A549 (cell line): Measurements from ENCODE around the gene SUMF1. TPM values are rescaled to one million over a fixed set of nuclear protein-coding genes. Genes with fewer than 3 reads are reported as not detected.

Source experiments
- ATAC-seq, 2 experiments: fragments of 200-7000 bp in 1 of 2; fragments of >200 bp in 1 of 2; cut with Nextera tagmentation in 1 of 2; cut with Tn5 transposase in 1 of 2; 3 replicates each; pipeline versions ENCODE4 v1.8.0 to v1.9.1; 2018 to 2020; ENCODE audit warnings: mild to moderate bottlenecking in 1 of 2, moderate library complexity in 1 of 2
- CTCF ChIA-PET: fragments of 300-600 bp; sonication (Branson Sonifier 250); formaldehyde crosslinking; extraction: SDS; loops from one replicate; lab custom pipeline; 2021; ENCODE audit warnings: antibody characterized with exemption, inconsistent platforms; lab: Yijun Ruan, JAX
- POLR2A ChIA-PET: fragments of 350-600 bp; formaldehyde crosslinking; extraction: SDS; loops from one replicate; lab custom pipeline; 2021; ENCODE audit warnings: antibody characterized with exemption, inconsistent platforms; lab: Yijun Ruan, JAX
- DNase-seq, 2 experiments: peaks; one replicate each; pipeline versions ENCODE4 v3.0.0 to v3.0.0-alpha.2; 2011 to 2016; ENCODE audit warnings: low read depth in 1 of 2, low spot score in 1 of 2
- FAIRE-seq: peaks from 2 replicates; lab custom pipeline; 2011; peaks lifted over from hg19 to GRCh38; lab: Jason Lieb, UNC
- H3K27ac ChIP-seq, 2 experiments: fragments of >200 bp; sonication (Bioruptor Twin); formaldehyde crosslinking; 3 replicates each; pipeline ENCODE4 v1.5.1; 2016 to 2017
- H3K4me1 ChIP-seq: fragments of >200 bp; sonication (Bioruptor Twin); formaldehyde crosslinking; 3 replicates; pipeline ENCODE4 v1.6.1; 2016
- H3K4me2 ChIP-seq: fragments of >200 bp; sonication (Bioruptor Twin); formaldehyde crosslinking; 3 replicates; pipeline ENCODE4 v1.6.1; 2016
- H3K4me3 ChIP-seq: fragments of >200 bp; sonication (Bioruptor Twin); formaldehyde crosslinking; 3 replicates; pipeline ENCODE4 v1.5.1; 2016
- H3K9me3 ChIP-seq: fragments of >200 bp; sonication (Bioruptor Twin); formaldehyde crosslinking; 3 replicates; pipeline ENCODE4 v1.6.1; 2016
- BHLHE40 ChIP-seq: IDR thresholded peaks from 2 replicates; pipeline ENCODE4 v1.6.1; 2012; ENCODE audit warnings: low read depth, low read length, inconsistent platforms
- E2F6 ChIP-seq: IDR thresholded peaks from 2 replicates; pipeline ENCODE4 v1.6.1; 2012; ENCODE audit warnings: low read depth, borderline replicate concordance
- EHF ChIP-seq: fragments of 250-450 bp; sonication (Bioruptor Pico); IDR thresholded peaks from 2 replicates; pipeline ENCODE4 v1.5.0; 2020; ENCODE audit warnings: mild to moderate bottlenecking
- EHMT2 ChIP-seq: fragments of 200-600 bp; sonication (generic); IDR thresholded peaks from 2 replicates; pipeline ENCODE4 v1.6.1; 2016; ENCODE audit warnings: antibody characterized with exemption, low read depth, mild to moderate bottlenecking, moderate library complexity
- FOSL2 ChIP-seq, 2 experiments: fragments of 450-650 bp in 1 of 2; fragments of >200 bp in 1 of 2; sonication (Bioruptor Twin) in 1 of 2; formaldehyde crosslinking; IDR thresholded peaks; 2 replicates each; pipeline versions ENCODE4 v1.5.0 to v1.6.1; 2016 to 2020; ENCODE audit warnings: mild to moderate bottlenecking in 1 of 2, moderate library complexity in 1 of 2
- HMGXB4 ChIP-seq: fragments of 250-450 bp; sonication (Bioruptor Pico); IDR thresholded peaks from 2 replicates; pipeline ENCODE4 v1.5.0; 2021; ENCODE audit warnings: mild to moderate bottlenecking, moderate library complexity, borderline replicate concordance
- JUNB ChIP-seq: fragments of >200 bp; sonication (Bioruptor Twin); formaldehyde crosslinking; IDR thresholded peaks from 2 replicates; pipeline ENCODE4 v1.6.1; 2016
- KDM5A ChIP-seq: fragments of 200-600 bp; sonication (generic); IDR thresholded peaks from 2 replicates; pipeline ENCODE4 v1.6.1; 2016; ENCODE audit warnings: antibody characterized with exemption, mild to moderate bottlenecking
- MAFK ChIP-seq: fragments of 450-650 bp; IDR thresholded peaks from 2 replicates; pipeline ENCODE4 v1.6.1; 2014; ENCODE audit not compliant: partially characterized antibody
- NR3C1 ChIP-seq: fragments of >200 bp; sonication (Bioruptor Twin); formaldehyde crosslinking; IDR thresholded peaks from 3 replicates; pipeline ENCODE4 v1.6.1; 2017
- POLR2A ChIP-seq: IDR thresholded peaks from 2 replicates; pipeline ENCODE4 v1.6.1; 2012; ENCODE audit warnings: mild to moderate bottlenecking, low read length
- RAD21 ChIP-seq, 2 experiments: fragments of >200 bp in 1 of 2; sonication (Bioruptor Twin) in 1 of 2; formaldehyde crosslinking in 1 of 2; IDR thresholded peaks in 1 of 2; conservative IDR thresholded peaks in 1 of 2; 2 replicates in 1 of 2; 3 replicates in 1 of 2; pipeline ENCODE4 v1.6.1; 2012 to 2018; ENCODE audit warnings: inconsistent platforms in 1 of 2
- RCOR1 ChIP-seq: fragments of 150-350 bp; IDR thresholded peaks from 2 replicates; pipeline ENCODE4 v1.6.1; 2014; ENCODE audit warnings: antibody characterized with exemption, low read length, low read depth
- SREBF2 ChIP-seq: fragments of 450-650 bp; IDR thresholded peaks from 2 replicates; pipeline ENCODE4 v1.6.1; 2014; ENCODE audit warnings: mild to moderate bottlenecking, moderate library complexity
- TFCP2L1 ChIP-seq: fragments of 250-450 bp; sonication (Bioruptor Pico); IDR thresholded peaks from 2 replicates; pipeline ENCODE4 v1.5.0; 2021; ENCODE audit warnings: mild to moderate bottlenecking
- ZFP36 ChIP-seq: fragments of 450-650 bp; IDR thresholded peaks from 2 replicates; pipeline ENCODE4 v1.6.1; 2014; ENCODE audit warnings: borderline replicate concordance; ENCODE audit not compliant: partially characterized antibody
- ZSCAN20 ChIP-seq: fragments of 250-450 bp; sonication (Bioruptor Pico); IDR thresholded peaks from 2 replicates; pipeline ENCODE4 v1.8.0; 2022; ENCODE audit warnings: mild to moderate bottlenecking, moderate library complexity
- WGBS: methylation state at CpG from one replicate; pipeline ENCODE4 v1.1.6; 2017; ENCODE audit errors: missing lambda C conversion rate; 5-methylcytosine and 5-hydroxymethylcytosine counted together
- polyA plus RNA-seq, 4 experiments: library from polyadenylated mRNA; depleted of rRNA in 3 of 4; stranded (reverse); fragments of >200 nt; fragmentation: RNase III in 1 of 4; extraction: RNeasy Plus Mini Kit Qiagen cat#74134 plus additional on column Dnase treatment in 1 of 4; gene quantifications; 2 replicates in 3 of 4; 3 replicates in 1 of 4; pipeline ENCODE4 v1.2.3, GENCODE V29; 2011 to 2017
- TF ChIP-seq, protein P1 (sequence below): fragments of 200-600 bp; sonication (generic); IDR thresholded peaks from 2 replicates; pipeline ENCODE4 v1.6.1; 2016; ENCODE audit warnings: antibody characterized with exemption, mild to moderate bottlenecking, moderate library complexity
- TF ChIP-seq, protein P2 (sequence below): fragments of 450-650 bp; IDR thresholded peaks from 2 replicates; pipeline ENCODE4 v1.6.1; 2014; ENCODE audit warnings: antibody characterized with exemption

SUMF1 gene
- polyA plus RNA-seq, 2 of the 4 experiments (the other 2 are of a cell fraction) = 20.9 to 25.4 TPM

GRCh38 chr3:4411236-4411635 is 55.8 kb downstream of the SUMF1 start:
- no peak for DNase-seq
- 100% methylated on average over 1 of the region's 1 CpG for WGBS
- no peak for ATAC-seq
- Histone ChIP-seq H3K9me3 (no peaks in the 10 kb centered on the region), H3K27ac (no peak overlapping the region), H3K4me2 (no peak overlapping the region), H3K4me1 (peaks cover 14% of the 10 kb centered on the region), H3K4me3 (no peak overlapping the region)
- CTCF ChIA-PET = no interaction called here
- POLR2A ChIA-PET = no interaction called here
- no peak for FAIRE-seq
- TF ChIP-seq POLR2A = no peak
- TF ChIP-seq, protein P1, sequence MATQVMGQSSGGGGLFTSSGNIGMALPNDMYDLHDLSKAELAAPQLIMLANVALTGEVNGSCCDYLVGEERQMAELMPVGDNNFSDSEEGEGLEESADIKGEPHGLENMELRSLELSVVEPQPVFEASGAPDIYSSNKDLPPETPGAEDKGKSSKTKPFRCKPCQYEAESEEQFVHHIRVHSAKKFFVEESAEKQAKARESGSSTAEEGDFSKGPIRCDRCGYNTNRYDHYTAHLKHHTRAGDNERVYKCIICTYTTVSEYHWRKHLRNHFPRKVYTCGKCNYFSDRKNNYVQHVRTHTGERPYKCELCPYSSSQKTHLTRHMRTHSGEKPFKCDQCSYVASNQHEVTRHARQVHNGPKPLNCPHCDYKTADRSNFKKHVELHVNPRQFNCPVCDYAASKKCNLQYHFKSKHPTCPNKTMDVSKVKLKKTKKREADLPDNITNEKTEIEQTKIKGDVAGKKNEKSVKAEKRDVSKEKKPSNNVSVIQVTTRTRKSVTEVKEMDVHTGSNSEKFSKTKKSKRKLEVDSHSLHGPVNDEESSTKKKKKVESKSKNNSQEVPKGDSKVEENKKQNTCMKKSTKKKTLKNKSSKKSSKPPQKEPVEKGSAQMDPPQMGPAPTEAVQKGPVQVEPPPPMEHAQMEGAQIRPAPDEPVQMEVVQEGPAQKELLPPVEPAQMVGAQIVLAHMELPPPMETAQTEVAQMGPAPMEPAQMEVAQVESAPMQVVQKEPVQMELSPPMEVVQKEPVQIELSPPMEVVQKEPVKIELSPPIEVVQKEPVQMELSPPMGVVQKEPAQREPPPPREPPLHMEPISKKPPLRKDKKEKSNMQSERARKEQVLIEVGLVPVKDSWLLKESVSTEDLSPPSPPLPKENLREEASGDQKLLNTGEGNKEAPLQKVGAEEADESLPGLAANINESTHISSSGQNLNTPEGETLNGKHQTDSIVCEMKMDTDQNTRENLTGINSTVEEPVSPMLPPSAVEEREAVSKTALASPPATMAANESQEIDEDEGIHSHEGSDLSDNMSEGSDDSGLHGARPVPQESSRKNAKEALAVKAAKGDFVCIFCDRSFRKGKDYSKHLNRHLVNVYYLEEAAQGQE = no peak
- TF ChIP-seq MAFK = peak; percentile 67

GRCh38 chr3:4410606-4411005 is 56.5 kb downstream of the SUMF1 start:
- 89% methylated on average over 4 of the region's 4 CpGs for WGBS
- no peak for ATAC-seq
- Histone ChIP-seq H3K9me3 (no peaks in the 10 kb centered on the region), H3K4me3 (no peak overlapping the region), H3K4me1 (peaks cover 14% of the 10 kb centered on the region)
- DNase-seq = no peak
- POLR2A ChIA-PET = no interaction called here
- TF ChIP-seq BHLHE40 (no peak), RAD21 (conservative IDR thresholded peaks at IDR 0.05 in 1 of 2, IDR thresholded peaks at IDR 0.05 in 1 of 2) (no peak), EHMT2 (no peak), JUNB (no peak), E2F6 (no peak), ZFP36 (no peak), RCOR1 (no peak), EHF (no peak), TFCP2L1 (CRISPR knock-in tag) (no peak), HMGXB4 (CRISPR knock-in tag) (no peak), SREBF2 (no peak), NR3C1 (no peak)
- TF ChIP-seq, protein P2, sequence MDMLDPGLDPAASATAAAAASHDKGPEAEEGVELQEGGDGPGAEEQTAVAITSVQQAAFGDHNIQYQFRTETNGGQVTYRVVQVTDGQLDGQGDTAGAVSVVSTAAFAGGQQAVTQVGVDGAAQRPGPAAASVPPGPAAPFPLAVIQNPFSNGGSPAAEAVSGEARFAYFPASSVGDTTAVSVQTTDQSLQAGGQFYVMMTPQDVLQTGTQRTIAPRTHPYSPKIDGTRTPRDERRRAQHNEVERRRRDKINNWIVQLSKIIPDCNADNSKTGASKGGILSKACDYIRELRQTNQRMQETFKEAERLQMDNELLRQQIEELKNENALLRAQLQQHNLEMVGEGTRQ = no peak
- TF ChIP-seq, all 56 proteins: peak for 0
- H3K27ac ChIP-seq = no peak overlapping the region
- no peak for FAIRE-seq
- CTCF ChIA-PET = no interaction called here
- H3K4me2 ChIP-seq = no peak overlapping the region

- Histone ChIP-seq H3K27ac (no peak overlapping the region), H3K4me2 (no peak overlapping the region), H3K4me1 (peaks cover 14% of the 10 kb centered on the region), H3K9me3 (no peaks in the 10 kb centered on the region), H3K4me3 (no peak overlapping the region)
- CTCF ChIA-PET = no interaction called here
- FAIRE-seq (no peak), ATAC-seq (no peak), DNase-seq (no peak)
- POLR2A ChIA-PET = no interaction called here
- 17% methylated on average over 1 of the region's 1 CpG for WGBS
- TF ChIP-seq NR3C1 (no peak), ZSCAN20 (CRISPR knock-in tag) (no peak), KDM5A (no peak), FOSL2 (IDR thresholded peaks at IDR 0.05) (no peak), FOSL2 (CRISPR knock-in tag; IDR thresholded peaks at IDR 0.05) (no peak)
Measured at GRCh38 chr3:4409971-4410573, 57.0 kb downstream of the SUMF1 start.
